HuH-7.5 (cell line): ENCODE results near the gene CHID1.

Experiments
- DNase-seq: peaks from one replicate; pipeline ENCODE4 v3.0.0; 2011; ENCODE audit warnings: low spot score

CHID1 gene

GRCh38 chr11:823441-824291 lies 86.9 kb downstream of the CHID1 start:
- no peak for DNase-seq

- DNase-seq, result no peak
Measured at GRCh38 chr11:821512-822371, 88.9 kb downstream of the CHID1 start.

GRCh38 chr11:820655-821511 lies 89.7 kb downstream of the CHID1 start:
- no peak for DNase-seq

GRCh38 chr11:819943-820649 lies 90.5 kb downstream of the CHID1 start:
- peak; percentile 94 for DNase-seq

GRCh38 chr11:819129-819931 lies 91.3 kb downstream of the CHID1 start:
- DNase-seq, result peak; percentile 82

GRCh38 chr11:818396-819128 lies 92.0 kb downstream of the CHID1 start, which contains the start of gene PNPLA2:
TSS of gene PNPLA2 (plus strand) at chr11:818914. CDS start at chr11:819719, 805 bp downstream.
- peak; percentile 41 for DNase-seq
